ENCODE data around the gene KLRC2. TPM values are rescaled to one million over a fixed set of nuclear protein-coding genes. Genes with fewer than 3 reads are reported as not detected.
"Not testable (repeated sequence)": the region's sequence is repeated elsewhere in the genome, so short reads cannot be mapped to it uniquely, and the experiment has no call there.

The KLRC2 gene
- total RNA-seq, 1 donor from 2014 or later: not detected

GRCh38 chr12:10404798-10405197, 31.0 kb downstream of the KLRC2 start:
- Histone ChIP-seq H3K4me3 (ENCODE audit: low read depth, low read length) (no peak overlapping the region), H3K27me3 (ENCODE audit: control insufficient read depth, insufficient read depth, low read length) (no peaks in the 10 kb centered on the region), H3K36me3 (ENCODE audit: control insufficient read depth, insufficient read depth, low read length) (no peaks in the 10 kb centered on the region)
- TF ChIP-seq, protein P1, sequence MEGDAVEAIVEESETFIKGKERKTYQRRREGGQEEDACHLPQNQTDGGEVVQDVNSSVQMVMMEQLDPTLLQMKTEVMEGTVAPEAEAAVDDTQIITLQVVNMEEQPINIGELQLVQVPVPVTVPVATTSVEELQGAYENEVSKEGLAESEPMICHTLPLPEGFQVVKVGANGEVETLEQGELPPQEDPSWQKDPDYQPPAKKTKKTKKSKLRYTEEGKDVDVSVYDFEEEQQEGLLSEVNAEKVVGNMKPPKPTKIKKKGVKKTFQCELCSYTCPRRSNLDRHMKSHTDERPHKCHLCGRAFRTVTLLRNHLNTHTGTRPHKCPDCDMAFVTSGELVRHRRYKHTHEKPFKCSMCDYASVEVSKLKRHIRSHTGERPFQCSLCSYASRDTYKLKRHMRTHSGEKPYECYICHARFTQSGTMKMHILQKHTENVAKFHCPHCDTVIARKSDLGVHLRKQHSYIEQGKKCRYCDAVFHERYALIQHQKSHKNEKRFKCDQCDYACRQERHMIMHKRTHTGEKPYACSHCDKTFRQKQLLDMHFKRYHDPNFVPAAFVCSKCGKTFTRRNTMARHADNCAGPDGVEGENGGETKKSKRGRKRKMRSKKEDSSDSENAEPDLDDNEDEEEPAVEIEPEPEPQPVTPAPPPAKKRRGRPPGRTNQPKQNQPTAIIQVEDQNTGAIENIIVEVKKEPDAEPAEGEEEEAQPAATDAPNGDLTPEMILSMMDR (IDR thresholded peaks at IDR 0.05; ENCODE audit: insufficient read depth, low read length, poor library complexity, severe bottlenecking): no peak
- no peak for DNase-seq (ENCODE audit: low read depth)

GRCh38 chr12:10400829-10401228, 35.0 kb downstream of the KLRC2 start:
- H3K27me3 ChIP-seq (ENCODE audit: control insufficient read depth, insufficient read depth, low read length): no peaks in the 10 kb centered on the region
- H3K4me3 ChIP-seq (ENCODE audit: low read depth, low read length): no peak overlapping the region
- DNase-seq (ENCODE audit: low read depth): no peak
- TF ChIP-seq, protein P1 (IDR thresholded peaks at IDR 0.05; ENCODE audit: insufficient read depth, low read length, poor library complexity, severe bottlenecking): no peak
- H3K36me3 ChIP-seq (ENCODE audit: control insufficient read depth, insufficient read depth, low read length): no peaks in the 10 kb centered on the region

GRCh38 chr12:10398168-10398567, 37.6 kb downstream of the KLRC2 start:
- H3K4me3 ChIP-seq (ENCODE audit: low read depth, low read length): no peak overlapping the region
- H3K36me3 ChIP-seq (ENCODE audit: control insufficient read depth, insufficient read depth, low read length): no peaks in the 10 kb centered on the region
- H3K27me3 ChIP-seq (ENCODE audit: control insufficient read depth, insufficient read depth, low read length): no peaks in the 10 kb centered on the region
- no peak for DNase-seq (ENCODE audit: low read depth)
- TF ChIP-seq, protein P1 (IDR thresholded peaks at IDR 0.05; ENCODE audit: insufficient read depth, low read length, poor library complexity, severe bottlenecking): no peak

DNA sequence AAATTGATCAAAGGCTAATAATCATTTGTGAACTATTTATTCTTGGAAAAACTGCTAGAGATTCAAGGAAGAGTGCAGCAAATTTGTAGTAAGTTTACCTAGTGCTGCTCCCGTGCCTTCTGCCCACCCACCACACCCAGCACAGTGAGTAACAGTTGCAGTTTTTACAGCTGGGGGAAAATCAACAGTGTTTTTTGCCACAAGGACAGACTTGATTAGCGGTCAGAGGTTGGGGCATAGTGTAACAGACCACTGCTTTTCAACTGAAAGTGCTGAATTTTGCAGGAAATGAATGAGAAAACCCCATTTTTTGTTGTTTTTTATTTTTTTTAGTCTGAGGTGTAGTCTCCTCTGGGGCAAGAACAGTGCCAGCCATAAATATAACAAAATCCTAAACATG, 38.5 kb downstream of the KLRC2 start:
- TF ChIP-seq, protein P1 (IDR thresholded peaks at IDR 0.05; ENCODE audit: insufficient read depth, low read length, poor library complexity, severe bottlenecking): no peak
- Histone ChIP-seq H3K36me3 (ENCODE audit: control insufficient read depth, insufficient read depth, low read length) (no peaks in the 10 kb centered on the region), H3K27me3 (ENCODE audit: control insufficient read depth, insufficient read depth, low read length) (no peaks in the 10 kb centered on the region), H3K4me3 (ENCODE audit: low read depth, low read length) (no peak overlapping the region)
- DNase-seq (ENCODE audit: low read depth): no peak

DNA sequence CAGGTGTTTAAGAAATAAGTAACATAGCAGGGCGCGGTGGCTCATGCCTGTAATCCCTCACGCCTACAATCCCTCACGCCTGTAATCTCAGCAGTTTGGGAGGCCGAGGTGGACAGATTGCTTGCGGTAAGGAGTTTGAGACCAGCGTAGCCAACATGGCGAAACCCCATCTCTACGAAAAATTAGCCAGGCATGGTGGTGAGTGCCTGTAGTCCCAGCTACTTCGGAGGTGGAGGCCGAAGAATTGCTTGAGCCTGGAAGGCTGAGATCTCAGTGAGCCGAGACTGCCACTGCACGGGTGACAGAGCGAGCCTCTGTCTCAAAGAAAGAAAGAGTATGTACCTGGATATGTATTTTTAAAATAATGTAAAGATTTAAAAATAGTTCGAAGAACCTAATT, 39.6 kb downstream of the KLRC2 start:
- H3K36me3 ChIP-seq (ENCODE audit: control insufficient read depth, insufficient read depth, low read length); H3K27me3 ChIP-seq (ENCODE audit: control insufficient read depth, insufficient read depth, low read length); H3K4me3 ChIP-seq (ENCODE audit: low read depth, low read length); DNase-seq (ENCODE audit: low read depth): not testable (repeated sequence)

DNA sequence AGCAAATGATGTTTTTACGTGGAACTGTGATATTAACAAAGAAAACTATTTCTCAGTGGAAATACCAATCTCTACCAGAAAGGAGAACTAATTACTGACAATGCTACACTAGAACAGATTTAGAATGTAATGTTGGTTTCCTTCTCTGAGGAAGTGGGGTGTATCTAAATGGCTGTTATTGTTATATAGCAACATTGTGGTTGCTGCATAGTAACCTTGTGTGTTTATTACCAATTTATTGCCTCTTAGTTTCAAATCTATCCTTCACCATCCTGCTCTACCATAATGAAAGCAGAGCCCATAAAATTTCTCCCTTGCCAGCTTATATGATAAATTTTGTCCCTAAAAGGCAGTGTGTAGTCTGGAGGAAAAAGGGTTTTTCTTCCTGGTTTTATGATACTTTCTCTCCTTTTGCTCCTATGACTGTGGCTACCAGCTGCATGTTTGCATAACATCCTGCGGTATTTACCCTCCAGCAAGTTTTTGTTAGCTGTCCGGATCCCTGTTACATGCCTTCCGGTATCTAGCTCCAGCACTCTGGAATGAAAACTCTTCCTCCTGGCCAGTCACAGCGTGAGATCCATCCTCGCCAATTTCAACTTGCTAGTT, 40.3 kb downstream of the KLRC2 start:
- no peaks in the 10 kb centered on the region for H3K36me3 ChIP-seq (ENCODE audit: control insufficient read depth, insufficient read depth, low read length)
- no peaks in the 10 kb centered on the region for H3K27me3 ChIP-seq (ENCODE audit: control insufficient read depth, insufficient read depth, low read length)
- TF ChIP-seq, protein P1 (IDR thresholded peaks at IDR 0.05; ENCODE audit: insufficient read depth, low read length, poor library complexity, severe bottlenecking): no peak
- no peak overlapping the region for H3K4me3 ChIP-seq (ENCODE audit: low read depth, low read length)
- peak; percentile 69 for DNase-seq (ENCODE audit: low read depth)

- not testable (repeated sequence) for H3K4me3 ChIP-seq (ENCODE audit: low read depth, low read length); H3K36me3 ChIP-seq (ENCODE audit: control insufficient read depth, insufficient read depth, low read length); DNase-seq (ENCODE audit: low read depth); H3K27me3 ChIP-seq (ENCODE audit: control insufficient read depth, insufficient read depth, low read length)
Observed at GRCh38 chr12:10394531-10395152, 41.2 kb downstream of the KLRC2 start.

Measured in kidney epithelial cell (primary cell).